ENCODE results near the gene SMAD3. TPM values are rescaled to one million over a fixed set of nuclear protein-coding genes. Genes with fewer than 3 reads are reported as not detected.

The SMAD3 gene
- total RNA-seq, 2 donors from 2014 or later: 33.3 to 60.7 TPM

DNA sequence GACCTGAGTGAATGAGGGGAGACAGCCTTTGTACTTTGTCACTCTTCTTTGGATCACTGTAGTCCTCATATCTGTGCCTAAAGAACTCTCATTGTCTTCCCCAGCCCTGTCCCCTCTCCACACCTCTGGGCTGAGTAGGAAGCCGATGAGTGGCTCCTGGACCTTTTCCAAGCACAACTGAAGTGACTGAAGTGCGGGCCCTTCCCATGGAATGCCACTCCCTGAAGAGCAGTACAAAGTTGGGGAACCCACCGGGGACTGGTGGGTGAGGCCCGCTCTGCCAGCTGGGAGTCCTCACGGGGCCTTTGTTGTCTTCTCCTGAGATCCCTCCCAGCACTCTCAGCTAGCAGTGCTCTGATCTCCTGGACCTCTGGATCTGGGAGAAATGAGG is 99.0 kb downstream of the SMAD3 start:
- intact Hi-C loops (cut with DNase I, micrococcal nuclease): no loop called here

DNA sequence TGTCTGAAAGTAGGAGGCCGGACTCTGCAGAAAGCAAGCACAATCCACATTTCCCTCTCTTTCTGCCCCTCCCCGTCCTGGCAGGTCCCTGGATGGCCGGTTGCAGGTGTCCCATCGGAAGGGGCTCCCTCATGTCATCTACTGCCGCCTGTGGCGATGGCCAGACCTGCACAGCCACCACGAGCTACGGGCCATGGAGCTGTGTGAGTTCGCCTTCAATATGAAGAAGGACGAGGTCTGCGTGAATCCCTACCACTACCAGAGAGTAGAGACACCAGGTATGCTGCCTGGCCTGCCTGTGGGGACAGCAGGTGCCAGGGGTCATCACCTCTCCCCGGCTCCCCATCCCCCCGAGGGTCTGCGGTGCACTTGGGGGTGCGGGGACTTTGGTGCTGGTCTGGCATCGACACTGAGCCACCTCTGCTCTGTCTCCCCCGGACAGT is 99.4 kb downstream of the SMAD3 start:
- ATAC-seq (no peak), DNase-seq (no peak)
- intact Hi-C loops (cut with DNase I, micrococcal nuclease): no loop called here

More for the DNA sequence above, 99.0 kb downstream of the SMAD3 start:
- no peak for DNase-seq
- ATAC-seq: peak; percentile 58

- no peak for ATAC-seq
- DNase-seq: no peak
- intact Hi-C loops (cut with DNase I, micrococcal nuclease): no loop called here
These were observed 100.2 kb downstream of the SMAD3 start for GRCh38 chr15:67165254-67166253.

GRCh38 chr15:67166280-67167009 is 101.0 kb downstream of the SMAD3 start:
- intact Hi-C loops (cut with DNase I, micrococcal nuclease): no loop called here
- DNase-seq: no peak
- no peak for ATAC-seq

DNA sequence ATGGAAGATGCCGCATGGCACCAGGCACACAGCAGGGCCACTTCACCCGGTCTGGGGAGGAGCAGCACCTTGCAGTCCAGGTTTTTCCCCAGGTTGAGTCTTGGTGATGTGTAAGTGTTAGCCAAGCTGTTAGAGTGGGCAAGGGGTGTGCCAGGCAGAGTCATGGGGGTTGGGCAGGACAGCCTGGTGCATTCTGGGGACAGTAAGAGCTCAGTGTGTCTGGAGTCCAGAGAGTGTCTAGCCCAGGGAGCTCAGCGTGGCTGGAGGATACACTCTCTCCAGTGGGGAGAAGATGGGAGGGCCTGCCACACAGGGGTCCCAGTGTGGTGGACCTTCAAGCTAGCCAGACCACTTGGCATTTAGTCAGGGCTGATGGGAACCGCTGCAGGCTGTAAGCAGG is 101.7 kb downstream of the SMAD3 start:
- DNase-seq (no peak), ATAC-seq (no peak)
- intact Hi-C loops (cut with DNase I, micrococcal nuclease): no loop called here

DNA sequence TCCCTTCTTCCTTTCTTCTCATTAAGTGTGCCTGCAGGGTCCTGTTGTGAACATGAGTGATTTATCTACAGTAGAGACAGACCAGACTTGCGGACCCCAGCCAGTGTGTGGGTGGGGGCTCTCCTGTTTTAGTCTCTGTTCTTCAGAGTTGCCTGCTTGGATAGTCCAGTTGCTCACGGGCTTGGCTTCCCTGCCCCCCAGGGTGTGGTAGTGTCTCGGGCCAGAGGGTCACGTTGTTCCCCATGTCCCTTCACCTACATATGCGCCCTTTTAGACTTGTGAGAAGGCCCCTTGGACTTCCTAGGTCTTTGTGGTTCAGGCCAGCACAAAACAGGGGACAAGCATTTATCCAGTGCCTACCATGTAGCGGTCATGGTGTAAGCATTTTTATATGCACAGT is 103.3 kb downstream of the SMAD3 start:
- no peak for ATAC-seq
- intact Hi-C loops (cut with DNase I, micrococcal nuclease): no loop called here
- no peak for DNase-seq

GRCh38 chr15:67170143-67170925 is 104.9 kb downstream of the SMAD3 start:
- ATAC-seq: no peak
- intact Hi-C loops (cut with DNase I, micrococcal nuclease): no loop called here
- DNase-seq: no peak

GRCh38 chr15:67171471-67171870 is 106.1 kb downstream of the SMAD3 start:
- intact Hi-C loops (cut with DNase I, micrococcal nuclease): no loop called here
- DNase-seq: no peak
- no peak for ATAC-seq

- intact Hi-C loops (cut with DNase I, micrococcal nuclease): no loop called here
- ATAC-seq (no peak), DNase-seq (no peak)
These were observed 106.8 kb downstream of the SMAD3 start for GRCh38 chr15:67172172-67172571.

GRCh38 chr15:67173005-67173404 is 107.6 kb downstream of the SMAD3 start:
- ATAC-seq (no peak), DNase-seq (no peak)
- intact Hi-C loops (cut with DNase I, micrococcal nuclease): no loop called here

GRCh38 chr15:67173786-67174185 is 108.4 kb downstream of the SMAD3 start:
- no peak for ATAC-seq
- intact Hi-C loops (cut with DNase I, micrococcal nuclease): no loop called here
- no peak for DNase-seq

- ATAC-seq (no peak), DNase-seq (no peak)
- intact Hi-C loops (cut with DNase I, micrococcal nuclease): no loop called here
These were observed 109.0 kb downstream of the SMAD3 start for GRCh38 chr15:67174446-67174845.

- ATAC-seq: peak; percentile 85
- intact Hi-C loops (cut with DNase I, micrococcal nuclease): no loop called here
- DNase-seq: no peak
These were observed 109.6 kb downstream of the SMAD3 start for GRCh38 chr15:67174864-67175573.

DNA sequence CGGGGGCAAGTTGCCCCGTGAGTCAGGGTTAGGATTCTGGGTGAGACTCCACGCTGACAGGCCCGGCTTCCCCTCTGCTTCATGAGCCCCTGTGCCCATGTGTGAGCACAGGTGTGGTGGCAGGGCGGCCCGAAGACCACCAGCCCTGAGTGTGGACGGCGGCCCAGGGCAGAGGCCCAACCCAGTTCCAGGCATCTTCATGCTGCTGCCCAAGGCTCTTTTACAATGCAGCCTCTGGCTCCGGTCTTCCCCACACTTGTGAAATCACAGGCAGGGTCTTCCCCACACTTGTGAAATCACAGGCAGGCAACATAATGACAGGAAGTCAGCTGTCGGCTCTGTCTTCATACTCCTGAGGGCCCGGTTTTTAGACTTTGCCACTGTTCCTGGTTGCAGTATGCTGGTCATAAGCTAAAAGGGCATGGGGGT is 110.3 kb downstream of the SMAD3 start:
- no peak for DNase-seq
- intact Hi-C loops (cut with DNase I, micrococcal nuclease): no loop called here
- no peak for ATAC-seq

- DNase-seq: no peak
- intact Hi-C loops (cut with DNase I, micrococcal nuclease): no loop called here
- ATAC-seq: no peak
These were observed 111.0 kb downstream of the SMAD3 start for GRCh38 chr15:67176195-67176971.

- DNase-seq (no peak), ATAC-seq (no peak)
- intact Hi-C loops (cut with DNase I, micrococcal nuclease): no loop called here
These were observed 112.3 kb downstream of the SMAD3 start for GRCh38 chr15:67177752-67178151.

GRCh38 chr15:67178569-67179210 is 113.3 kb downstream of the SMAD3 start:
- ATAC-seq (no peak), DNase-seq (no peak)
- intact Hi-C loops (cut with DNase I, micrococcal nuclease): no loop called here
